Mesenchymal stem cell (in vitro differentiated cells and primary cell): ENCODE measurements around the gene PRTN3.

Source experiments
- DNase-seq: peaks from one replicate; pipeline ENCODE4 v3.0.0-alpha.2; 2013
- H2AFZ ChIP-seq: one replicate; pipeline ENCODE4 v1.6.1; 2013; ENCODE audit warnings: low read depth, mild to moderate bottlenecking, control low read depth, inconsistent platforms, low read length, moderate library complexity
- H2AK5ac ChIP-seq: 2 replicates; pipeline ENCODE4 v1.6.1; 2013; ENCODE audit warnings: low read length, moderate library complexity, mild to moderate bottlenecking, inconsistent platforms; ENCODE audit not compliant: severe bottlenecking
- H2BK120ac ChIP-seq: one replicate; pipeline ENCODE4 v1.6.1; 2013; ENCODE audit warnings: low read depth, mild to moderate bottlenecking, inconsistent platforms, low read length, moderate library complexity
- H2BK12ac ChIP-seq, 2 experiments: one replicate each; pipeline ENCODE4 v1.6.1; 2013; ENCODE audit warnings: inconsistent platforms in 2 of 2, low read length in 2 of 2, mild to moderate bottlenecking in 2 of 2, moderate library complexity in 2 of 2, control low read depth in 1 of 2
- H2BK15ac ChIP-seq: one replicate; pipeline ENCODE4 v1.6.1; 2013; ENCODE audit warnings: mild to moderate bottlenecking, low read depth, inconsistent platforms; ENCODE audit not compliant: poor library complexity, severe bottlenecking
- H2BK5ac ChIP-seq: 2 replicates; pipeline ENCODE4 v1.6.1; 2013; ENCODE audit warnings: low read depth, mild to moderate bottlenecking, low read length, control low read depth, inconsistent platforms; ENCODE audit not compliant: poor library complexity, severe bottlenecking
- H3K14ac ChIP-seq, 2 experiments: one replicate each; pipeline ENCODE4 v1.6.1; 2013; ENCODE audit warnings: inconsistent platforms in 2 of 2, low read length in 2 of 2, control low read depth in 1 of 2, mild to moderate bottlenecking in 1 of 2, moderate library complexity in 1 of 2
- H3K18ac ChIP-seq, 2 experiments: one replicate each; pipeline ENCODE4 v1.6.1; 2013; ENCODE audit warnings: inconsistent platforms in 2 of 2, low read length in 2 of 2, control low read depth in 1 of 2, low read depth in 1 of 2, mild to moderate bottlenecking in 1 of 2
- H3K23ac ChIP-seq, 2 experiments: one replicate each; pipeline ENCODE4 v1.6.1; 2013; ENCODE audit warnings: inconsistent platforms in 2 of 2, low read length in 2 of 2, mild to moderate bottlenecking in 2 of 2, moderate library complexity in 2 of 2, control low read depth in 1 of 2
- H3K27ac ChIP-seq: 2 replicates; pipeline ENCODE4 v1.5.1; 2013; ENCODE audit warnings: mild to moderate bottlenecking, moderate library complexity, low read length, control low read depth, inconsistent platforms; ENCODE audit not compliant: poor library complexity, severe bottlenecking
- H3K27me3 ChIP-seq, 2 experiments: 2 replicates each; pipeline versions ENCODE4 v1.6.1 to v1.7.0; 2013; ENCODE audit warnings: low read length in 2 of 2, mild to moderate bottlenecking in 2 of 2, moderate library complexity in 2 of 2, control low read depth in 1 of 2, inconsistent platforms in 1 of 2; ENCODE audit not compliant: control insufficient read depth in 1 of 2, insufficient read depth in 1 of 2
- H3K36me3 ChIP-seq, 2 experiments: 2 replicates each; pipeline versions ENCODE4 v1.6.1 to v1.7.0; 2013; ENCODE audit warnings: low read length in 2 of 2, control low read depth in 1 of 2, inconsistent platforms in 1 of 2, low read depth in 1 of 2, mild to moderate bottlenecking in 1 of 2; ENCODE audit not compliant: insufficient read depth in 2 of 2, control insufficient read depth in 1 of 2
- H3K4ac ChIP-seq, 2 experiments: one replicate each; pipeline ENCODE4 v1.6.1; 2013; ENCODE audit warnings: inconsistent platforms in 2 of 2, low read length in 2 of 2, mild to moderate bottlenecking in 2 of 2, moderate library complexity in 2 of 2, control low read depth in 1 of 2, low read depth in 1 of 2
- H3K4me1 ChIP-seq: 2 replicates; pipeline ENCODE4 v1.6.1; 2013; ENCODE audit warnings: low read depth, low read length, control low read depth; ENCODE audit not compliant: control insufficient read depth, insufficient read depth
- H3K4me2 ChIP-seq: 2 replicates; pipeline ENCODE4 v1.6.1; 2013; ENCODE audit warnings: low read length, mild to moderate bottlenecking, inconsistent platforms; ENCODE audit not compliant: poor library complexity, severe bottlenecking
- H3K4me3 ChIP-seq, 2 experiments: 2 replicates each; pipeline versions ENCODE4 v1.5.1 to v1.7.0; 2013; ENCODE audit warnings: low read length in 2 of 2, mild to moderate bottlenecking in 2 of 2, control low read depth in 1 of 2, low read depth in 1 of 2; ENCODE audit not compliant: insufficient read depth in 1 of 2
- H3K79me1 ChIP-seq: replicated peaks from 2 replicates; pipeline ENCODE4 v1.6.1; 2013; ENCODE audit warnings: mild to moderate bottlenecking, control low read depth, low read length, inconsistent platforms; ENCODE audit not compliant: poor library complexity, severe bottlenecking
- H3K9ac ChIP-seq: 2 replicates; pipeline ENCODE4 v1.7.0; 2013; ENCODE audit warnings: mild to moderate bottlenecking, low read length, moderate library complexity
- H3K9me3 ChIP-seq: 2 replicates; pipeline ENCODE4 v1.7.0; 2013; ENCODE audit warnings: mild to moderate bottlenecking, low read length; ENCODE audit not compliant: control insufficient read depth
- H4K8ac ChIP-seq: one replicate; pipeline ENCODE4 v1.6.1; 2013; ENCODE audit warnings: inconsistent platforms, mild to moderate bottlenecking, low read length, moderate library complexity
- H4K91ac ChIP-seq: one replicate; pipeline ENCODE4 v1.6.1; 2013; ENCODE audit warnings: mild to moderate bottlenecking, low read length, inconsistent platforms
- WGBS: methylation state at CpG from one replicate; pipeline ENCODE4 v1.1.7; 2013; ENCODE audit warnings: mixed read lengths; 5-methylcytosine and 5-hydroxymethylcytosine counted together

PRTN3 gene

GRCh38 chr19:807627-808422 is 33.0 kb upstream of the PRTN3 start:
- Histone ChIP-seq H3K4ac (no peak overlapping the region), H3K18ac (no peak overlapping the region), H3K23ac (no peak overlapping the region), H4K8ac (peak overlapping the region; percentile 51), H2BK5ac (no peak overlapping the region), H3K4me1 (peaks cover 17% of the 10 kb centered on the region), H3K4me2 (no peak overlapping the region), H3K9ac (no peak overlapping the region), H2BK15ac (no peak overlapping the region), H3K27me3 (no peaks in the 10 kb centered on the region), H3K14ac (no peak overlapping the region), H3K36me3 (peaks cover 81 to 99% of the 10 kb centered on the region in 2 experiments), H2AFZ (no peak overlapping the region), H2BK120ac (no peak overlapping the region), H3K4me3 (no peak overlapping the region), H2AK5ac (no peak overlapping the region), H3K9me3 (no peaks in the 10 kb centered on the region), H3K27ac (no peak overlapping the region), H3K79me1 (no peaks in the 10 kb centered on the region), H4K91ac (no peak overlapping the region), H2BK12ac (no peak overlapping the region)
- no peak for DNase-seq
- 97% methylated on average over 44 of the region's 44 CpGs for WGBS

DNA sequence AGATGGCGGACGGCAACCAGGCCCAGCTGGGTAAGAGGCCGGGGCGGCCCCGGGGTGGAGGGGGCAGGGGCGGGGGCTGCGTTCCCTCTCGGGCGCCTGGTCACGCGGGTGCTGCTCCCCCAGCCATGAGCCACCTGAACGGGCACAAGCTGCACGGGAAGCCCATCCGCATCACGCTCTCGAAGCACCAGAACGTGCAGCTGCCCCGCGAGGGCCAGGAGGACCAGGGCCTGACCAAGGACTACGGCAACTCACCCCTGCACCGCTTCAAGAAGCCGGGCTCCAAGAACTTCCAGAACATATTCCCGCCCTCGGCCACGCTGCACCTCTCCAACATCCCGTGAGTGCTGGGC is 32.4 kb upstream of the PRTN3 start:
- Histone ChIP-seq H2BK120ac (no peak overlapping the region), H3K27me3 (no peaks in the 10 kb centered on the region), H4K8ac (no peak overlapping the region), H3K4me2 (no peak overlapping the region), H3K4ac (no peak overlapping the region), H3K4me3 (no peak overlapping the region), H2AK5ac (no peak overlapping the region), H3K14ac (no peak overlapping the region), H2AFZ (no peak overlapping the region), H3K9me3 (no peaks in the 10 kb centered on the region), H4K91ac (no peak overlapping the region), H2BK12ac (no peak overlapping the region), H2BK5ac (no peak overlapping the region), H3K79me1 (peaks cover under 1% of the 10 kb centered on the region), H3K9ac (no peak overlapping the region), H3K23ac (no peak overlapping the region), H2BK15ac (no peak overlapping the region), H3K27ac (no peak overlapping the region), H3K36me3 (peaks cover 79 to 99% of the 10 kb centered on the region in 2 experiments), H3K18ac (no peak overlapping the region), H3K4me1 (peaks cover 11% of the 10 kb centered on the region)
- WGBS = 98% methylated on average over 26 of the region's 26 CpGs
- no peak for DNase-seq

GRCh38 chr19:810077-810855 is 30.5 kb upstream of the PRTN3 start:
- H3K23ac ChIP-seq = no peak overlapping the region
- H2BK5ac ChIP-seq = no peak overlapping the region
- H4K91ac ChIP-seq = no peak overlapping the region
- H3K27me3 ChIP-seq = no peaks in the 10 kb centered on the region
- no peak overlapping the region for H3K18ac ChIP-seq
- no peak overlapping the region for H4K8ac ChIP-seq
- H3K4me1 ChIP-seq = no peaks in the 10 kb centered on the region
- H3K9me3 ChIP-seq = no peaks in the 10 kb centered on the region
- H3K79me1 ChIP-seq = peaks cover 7% of the 10 kb centered on the region
- H3K4me2 ChIP-seq = no peak overlapping the region
- no peak overlapping the region for H2BK120ac ChIP-seq
- no peak overlapping the region for H3K4ac ChIP-seq
- no peak overlapping the region for H2AK5ac ChIP-seq
- H3K14ac ChIP-seq = no peak overlapping the region
- no peak overlapping the region for H2AFZ ChIP-seq
- H3K36me3 ChIP-seq = peaks cover 61 to 99% of the 10 kb centered on the region in 2 experiments
- H3K27ac ChIP-seq = no peak overlapping the region
- H3K9ac ChIP-seq = no peak overlapping the region
- H3K4me3 ChIP-seq = no peak overlapping the region
- DNase-seq = no peak
- H2BK12ac ChIP-seq = no peak overlapping the region
- H2BK15ac ChIP-seq = no peak overlapping the region
- WGBS = 94% methylated on average over 30 of the region's 30 CpGs

DNA sequence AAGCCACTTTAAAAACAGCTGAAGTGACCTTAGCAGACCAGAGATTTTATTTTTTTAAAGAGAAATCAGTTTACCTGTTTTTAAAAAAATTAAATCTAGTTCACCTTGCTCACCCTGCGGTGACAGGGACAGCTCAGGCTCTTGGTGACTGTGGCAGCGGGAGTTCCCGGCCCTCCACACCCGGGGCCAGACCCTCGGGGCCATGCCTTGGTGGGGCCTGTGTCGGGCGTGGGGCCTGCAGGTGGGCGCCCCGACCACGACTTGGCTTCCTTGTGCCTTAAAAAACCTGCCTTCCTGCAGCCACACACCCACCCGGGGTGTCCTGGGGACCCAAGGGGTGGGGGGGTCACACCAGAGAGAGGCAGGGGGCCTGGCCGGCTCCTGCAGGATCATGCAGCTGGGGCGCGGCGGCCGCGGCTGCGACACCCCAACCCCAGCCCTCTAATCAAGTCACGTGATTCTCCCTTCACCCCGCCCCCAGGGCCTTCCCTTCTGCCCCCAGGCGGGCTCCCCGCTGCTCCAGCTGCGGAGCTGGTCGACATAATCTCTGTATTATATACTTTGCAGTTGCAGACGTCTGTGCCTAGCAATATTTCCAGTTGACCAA is 29.8 kb upstream of the PRTN3 start:
- Histone ChIP-seq H2BK15ac (no peak overlapping the region), H2AK5ac (no peak overlapping the region), H2BK5ac (no peak overlapping the region), H3K79me1 (peaks cover 7% of the 10 kb centered on the region), H3K4ac (no peak overlapping the region), H4K91ac (no peak overlapping the region), H3K27me3 (no peaks in the 10 kb centered on the region), H3K4me1 (no peaks in the 10 kb centered on the region), H2BK120ac (no peak overlapping the region), H3K36me3 (peaks cover 62 to 99% of the 10 kb centered on the region in 2 experiments), H3K4me3 (no peak overlapping the region), H3K9me3 (no peaks in the 10 kb centered on the region), H2BK12ac (no peak overlapping the region), H3K9ac (no peak overlapping the region), H2AFZ (no peak overlapping the region), H3K18ac (no peak overlapping the region), H3K23ac (no peak overlapping the region), H4K8ac (no peak overlapping the region), H3K4me2 (no peak overlapping the region), H3K14ac (no peak overlapping the region), H3K27ac (no peak overlapping the region)
- DNase-seq = no peak
- WGBS = 98% methylated on average over 24 of the region's 25 CpGs
